Activated CD4-positive, alpha-beta memory T cell treated with anti-CD3 and anti-CD28 coated beads, Interleukin-2, amount 10 ng/mL, durations not matched to agents 7 days and 5 days (primary cell): ENCODE results near the gene PRCC. TPM values are rescaled to one million over a fixed set of nuclear protein-coding genes. Genes with fewer than 3 reads are reported as not detected.

Experiments used
- CTCF ChIA-PET: fragments of 350-600 bp; sonication (Branson Sonifier 250); formaldehyde crosslinking; loops from one replicate; lab custom pipeline; 2021; ENCODE audit warnings: antibody characterized with exemption, inconsistent platforms; lab: Charles Lee
- POLR2A ChIA-PET: fragments of 350-600 bp; sonication (Branson Sonifier 250); formaldehyde crosslinking; loops from one replicate; lab custom pipeline; 2021; ENCODE audit warnings: antibody characterized with exemption; lab: Charles Lee
- DNase-seq: peaks from one replicate; pipeline ENCODE4 v3.0.0-alpha.2; 2020
- H3K27ac Mint-ChIP-seq: one replicate; pipeline ENCODE4 v1.8.0; 2021; ENCODE audit warnings: mild to moderate bottlenecking, mixed read lengths
- H3K27me3 Mint-ChIP-seq: one replicate; pipeline ENCODE4 v1.8.0; 2021; ENCODE audit warnings: mixed read lengths
- H3K36me3 Mint-ChIP-seq: one replicate; pipeline ENCODE4 v1.8.0; 2021; ENCODE audit warnings: low read depth, mixed read lengths
- H3K4me1 Mint-ChIP-seq: one replicate; pipeline ENCODE4 v1.8.0; 2021; ENCODE audit warnings: mixed read lengths
- H3K4me3 Mint-ChIP-seq: one replicate; pipeline ENCODE4 v1.8.0; 2021; ENCODE audit warnings: mild to moderate bottlenecking, mixed read lengths
- H3K9me3 Mint-ChIP-seq: one replicate; pipeline ENCODE4 v1.8.0; 2021; ENCODE audit warnings: mixed read lengths
- total RNA-seq, 2 experiments: library from RNA; stranded (reverse); gene quantifications; one replicate each; pipeline ENCODE4 v1.2.3, GENCODE V29; 2021

The PRCC gene
- total RNA-seq, 2 experiments from 2014 or later = 61.6 to 74.1 TPM

- Mint-ChIP-seq H3K4me1 (peaks cover 75% of the 10 kb centered on the region), H3K36me3 (peaks cover 69% of the 10 kb centered on the region), H3K27me3 (no peaks in the 10 kb centered on the region), H3K4me3 (no peak overlapping the region), H3K9me3 (no peaks in the 10 kb centered on the region), H3K27ac (peak overlapping the region; percentile 83)
- DNase-seq = no peak
- POLR2A ChIA-PET = interaction anchor here (0.8 to 9.7 kb wide), 12 partner anchors 10 to 60 kb away, joined by 3 to 126 read pairs (median 4); partner anchors contain the start of genes NTRK1 and SH2D2A
- CTCF ChIA-PET = interaction anchor here (1.1 to 13.6 kb wide), 3 partner anchors 11 to 89 kb away, joined by 5 to 238 read pairs (median 5); partner anchors contain the start of genes INSRR and NTRK1
Measured at GRCh38 chr1:156803086-156803851, 35.9 kb downstream of the PRCC start.

- no peak for DNase-seq
- POLR2A ChIA-PET = interaction anchor here (1.4 to 9.7 kb wide), 4 partner anchors 12 to 78 kb away, joined by 4 to 126 read pairs (median 28); partner anchors contain the start of genes NTRK1 and SH2D2A
- Mint-ChIP-seq H3K36me3 (peaks cover 74% of the 10 kb centered on the region), H3K27ac (peak overlapping the region; percentile 61), H3K4me1 (peaks cover 82% of the 10 kb centered on the region), H3K27me3 (no peaks in the 10 kb centered on the region), H3K9me3 (no peaks in the 10 kb centered on the region), H3K4me3 (no peak overlapping the region)
- CTCF ChIA-PET = interaction anchor here (1.9 to 2.0 kb wide), 2 partner anchors 10 to 56 kb away, joined by 5 to 10 read pairs; no protein-coding TSS in a partner anchor
Measured at GRCh38 chr1:156804026-156804425, 36.7 kb downstream of the PRCC start.

GRCh38 chr1:156804572-156805243 lies 37.4 kb downstream of the PRCC start:
- CTCF ChIA-PET = interaction anchor here (1.9 to 2.0 kb wide), 2 partner anchors 9 to 55 kb away, joined by 5 to 10 read pairs; no protein-coding TSS in a partner anchor
- Mint-ChIP-seq H3K4me1 (peaks cover 87% of the 10 kb centered on the region), H3K4me3 (no peak overlapping the region), H3K27me3 (no peaks in the 10 kb centered on the region), H3K9me3 (no peaks in the 10 kb centered on the region), H3K36me3 (peaks cover 75% of the 10 kb centered on the region), H3K27ac (peak overlapping the region; percentile 61)
- POLR2A ChIA-PET = interaction anchor here (0.6 to 9.7 kb wide), 8 partner anchors 11 to 79 kb away, joined by 3 to 126 read pairs (median 4); partner anchors contain the start of genes HDGF, NTRK1 and SH2D2A
- DNase-seq = no peak

GRCh38 chr1:156805766-156806511 lies 38.6 kb downstream of the PRCC start:
- H3K27me3 Mint-ChIP-seq = no peaks in the 10 kb centered on the region
- H3K9me3 Mint-ChIP-seq = no peaks in the 10 kb centered on the region
- H3K27ac Mint-ChIP-seq = peak overlapping the region; percentile 98
- no peak overlapping the region for H3K4me3 Mint-ChIP-seq
- no peak for DNase-seq
- CTCF ChIA-PET = interaction anchor here (1.4 to 3.1 kb wide), 5 partner anchors 11 to 85 kb away, joined by 3 to 31 read pairs (median 8); partner anchors contain the start of genes INSRR, NTRK1 and SH2D2A
- peaks cover 91% of the 10 kb centered on the region for H3K4me1 Mint-ChIP-seq
- POLR2A ChIA-PET = interaction anchor here (1.0 to 9.7 kb wide), 4 partner anchors 10 to 55 kb away, joined by 3 to 126 read pairs (median 28); partner anchors contain the start of genes HDGF, NTRK1 and SH2D2A
- peaks cover 74% of the 10 kb centered on the region for H3K36me3 Mint-ChIP-seq

GRCh38 chr1:156806512-156807440 lies 39.4 kb downstream of the PRCC start:
- H3K27me3 Mint-ChIP-seq = no peaks in the 10 kb centered on the region
- no peaks in the 10 kb centered on the region for H3K9me3 Mint-ChIP-seq
- DNase-seq = no peak
- POLR2A ChIA-PET = interaction anchor here (1.2 to 9.7 kb wide), 9 partner anchors 9 to 331 kb away, joined by 3 to 126 read pairs (median 5); partner anchors contain the start of genes ISG20L2, METTL25B, NTRK1 and SH2D2A
- H3K27ac Mint-ChIP-seq = peak overlapping the region; percentile 98
- peaks cover 76% of the 10 kb centered on the region for H3K36me3 Mint-ChIP-seq
- CTCF ChIA-PET = interaction anchor here (1.2 to 3.1 kb wide), 10 partner anchors 9 to 117 kb away, joined by 3 to 31 read pairs (median 4); partner anchors contain the start of genes INSRR, MRPL24, NTRK1 and SH2D2A
- no peak overlapping the region for H3K4me3 Mint-ChIP-seq
- peaks cover 91% of the 10 kb centered on the region for H3K4me1 Mint-ChIP-seq

GRCh38 chr1:156807627-156808026 lies 40.3 kb downstream of the PRCC start:
- CTCF ChIA-PET = interaction anchor here (0.8 to 3.1 kb wide), 14 partner anchors 9 to 118 kb away, joined by 3 to 31 read pairs (median 5); partner anchors contain the start of genes HDGF, INSRR, MRPL24 and NTRK1

GRCh38 chr1:156808186-156809030 lies 41.1 kb downstream of the PRCC start:
- DNase-seq = no peak
- Mint-ChIP-seq H3K4me1 (peaks cover 92% of the 10 kb centered on the region), H3K27me3 (no peaks in the 10 kb centered on the region), H3K36me3 (peaks cover 83% of the 10 kb centered on the region), H3K9me3 (no peaks in the 10 kb centered on the region), H3K4me3 (peak overlapping the region; percentile 57), H3K27ac (peak overlapping the region; percentile 98)
- ChIA-PET POLR2A (interaction anchor here (0.7 to 9.7 kb wide), 25 partner anchors 7 to 329 kb away, joined by 3 to 126 read pairs (median 4); partner anchors contain the start of genes ISG20L2, METTL25B, MRPL24 and NTRK1), CTCF (interaction anchor here (0.6 to 3.1 kb wide), 14 partner anchors 8 to 84 kb away, joined by 3 to 31 read pairs (median 4); partner anchors contain the start of genes HDGF, INSRR, MRPL24 and NTRK1)

More at GRCh38 chr1:156807627-156808026, 40.3 kb downstream of the PRCC start:
- H3K4me3 Mint-ChIP-seq = peak overlapping the region; percentile 57
- H3K27ac Mint-ChIP-seq = peak overlapping the region; percentile 98
- no peaks in the 10 kb centered on the region for H3K27me3 Mint-ChIP-seq
- no peaks in the 10 kb centered on the region for H3K9me3 Mint-ChIP-seq
- DNase-seq = peak; percentile 71
- peaks cover 91% of the 10 kb centered on the region for H3K4me1 Mint-ChIP-seq
- H3K36me3 Mint-ChIP-seq = peaks cover 79% of the 10 kb centered on the region
- POLR2A ChIA-PET = interaction anchor here (0.7 to 9.7 kb wide), 24 partner anchors 8 to 330 kb away, joined by 3 to 126 read pairs (median 4); partner anchors contain the start of genes ISG20L2, METTL25B, MRPL24 and NTRK1

- Mint-ChIP-seq H3K4me1 (peaks cover 92% of the 10 kb centered on the region), H3K27me3 (no peaks in the 10 kb centered on the region), H3K9me3 (no peaks in the 10 kb centered on the region), H3K36me3 (peaks cover 91% of the 10 kb centered on the region), H3K27ac (peak overlapping the region; percentile 98), H3K4me3 (no peak overlapping the region)
- POLR2A ChIA-PET = interaction anchor here (0.9 to 6.1 kb wide), 3 partner anchors 8 to 52 kb away, joined by 3 to 52 read pairs (median 14); partner anchors contain the start of gene NTRK1
- CTCF ChIA-PET = interaction anchor here (0.9 to 8.5 kb wide), 5 partner anchors 10 to 119 kb away, joined by 3 to 83 read pairs (median 4); partner anchors contain the start of genes INSRR and NTRK1
- DNase-seq = no peak
Measured at GRCh38 chr1:156809281-156809680, 41.9 kb downstream of the PRCC start.

- Mint-ChIP-seq H3K36me3 (peaks cover 91% of the 10 kb centered on the region), H3K27me3 (no peaks in the 10 kb centered on the region), H3K27ac (peak overlapping the region; percentile 98), H3K4me3 (peak overlapping the region; percentile 12), H3K4me1 (peaks cover 92% of the 10 kb centered on the region), H3K9me3 (no peaks in the 10 kb centered on the region)
- CTCF ChIA-PET = interaction anchor here (0.9 to 8.5 kb wide), 4 partner anchors 10 to 118 kb away, joined by 3 to 83 read pairs (median 4); partner anchors contain the start of genes INSRR and NTRK1
- DNase-seq = no peak
- POLR2A ChIA-PET = interaction anchor here (1.1 to 6.1 kb wide), 3 partner anchors 9 to 52 kb away, joined by 3 to 52 read pairs (median 14); partner anchors contain the start of gene NTRK1
Measured at GRCh38 chr1:156809711-156810366, 42.5 kb downstream of the PRCC start.
